Hepatocyte (in vitro differentiated cells): ENCODE data around the gene SPATA45. TPM values are rescaled to one million over a fixed set of nuclear protein-coding genes. Genes with fewer than 3 reads are reported as not detected.
"Not testable (repeated sequence)": the region's sequence is repeated elsewhere in the genome, so short reads cannot be mapped to it uniquely, and the experiment has no call there.

Experiments
- DNase-seq: peaks from one replicate; pipeline ENCODE4 v3.0.0-alpha.2; 2016; ENCODE audit warnings: low spot score
- H2AFZ ChIP-seq: fragments of 200-600 bp; sonication (generic); 2 replicates; pipeline ENCODE4 v1.6.0; 2016; ENCODE audit warnings: antibody characterized with exemption, mild to moderate bottlenecking
- H3K27ac ChIP-seq: fragments of 200-600 bp; sonication (generic); 2 replicates; pipeline ENCODE4 v1.5.1; 2016; ENCODE audit warnings: mild to moderate bottlenecking
- H3K27me3 ChIP-seq: fragments of 200-600 bp; sonication (generic); 2 replicates; pipeline ENCODE4 v1.6.1; 2016
- H3K36me3 ChIP-seq: fragments of 200-600 bp; sonication (generic); replicated peaks from 2 replicates; pipeline ENCODE4 v1.5.1; 2016; ENCODE audit warnings: low read depth; ENCODE audit not compliant: insufficient read depth
- H3K4me1 ChIP-seq: fragments of 200-600 bp; sonication (generic); 2 replicates; pipeline ENCODE4 v1.5.1; 2016; ENCODE audit warnings: mild to moderate bottlenecking, moderate library complexity; ENCODE audit not compliant: insufficient read depth
- H3K4me2 ChIP-seq: fragments of 200-600 bp; sonication (generic); 2 replicates; pipeline ENCODE4 v1.6.0; 2016
- H3K4me3 ChIP-seq: fragments of 200-600 bp; sonication (generic); 2 replicates; pipeline ENCODE4 v1.5.1; 2016; ENCODE audit warnings: mild to moderate bottlenecking
- H3K79me2 ChIP-seq: fragments of 200-600 bp; sonication (generic); 2 replicates; pipeline ENCODE4 v1.6.0; 2017; ENCODE audit warnings: mild to moderate bottlenecking
- H3K9me2 ChIP-seq: fragments of 200-600 bp; sonication (generic); replicated peaks from 2 replicates; pipeline ENCODE4 v1.6.0; 2017; ENCODE audit warnings: mild to moderate bottlenecking; ENCODE audit not compliant: insufficient read depth
- H3K9me3 ChIP-seq: fragments of 200-600 bp; sonication (generic); 2 replicates; pipeline ENCODE4 v1.5.1; 2016; ENCODE audit warnings: low read depth, mild to moderate bottlenecking
- H4K20me1 ChIP-seq: fragments of 200-600 bp; sonication (generic); 2 replicates; pipeline ENCODE4 v1.6.0; 2016; ENCODE audit warnings: mild to moderate bottlenecking; ENCODE audit not compliant: insufficient read depth, poor library complexity, severe bottlenecking
- CTCF ChIP-seq: fragments of 200-600 bp; sonication (generic); IDR thresholded peaks from 2 replicates; pipeline ENCODE4 v1.5.1; 2016; ENCODE audit warnings: antibody characterized with exemption, mild to moderate bottlenecking; ENCODE audit not compliant: poor library complexity
- EZH2 ChIP-seq: fragments of 200-600 bp; sonication (generic); IDR thresholded peaks from 2 replicates; pipeline ENCODE4 v1.6.1; 2016; ENCODE audit warnings: antibody characterized with exemption, mild to moderate bottlenecking, borderline replicate concordance
- EZH2phosphoT487 ChIP-seq: fragments of 200-600 bp; sonication (generic); IDR thresholded peaks from one replicate; pipeline ENCODE4 v1.6.1; 2018; ENCODE audit warnings: antibody characterized with exemption, mild to moderate bottlenecking, low read depth, moderate library complexity; ENCODE audit not compliant: unreplicated experiment, severe bottlenecking
- WGBS: methylation state at CpG from one replicate; pipeline ENCODE4 v1.1.6; 2016; ENCODE audit warnings: low lambda C conversion rate; ENCODE audit errors: missing lambda C conversion rate; 5-methylcytosine and 5-hydroxymethylcytosine counted together
- polyA plus RNA-seq: library from polyadenylated mRNA; unstranded; fragments of >200 nt; fragmentation: Nextera tagmentation; extraction: Ambion mirVana; gene quantifications from 2 replicates; pipeline ENCODE4 v1.2.1, GENCODE V29; 2016
- total RNA-seq: library from RNA; depleted of rRNA; stranded (reverse); fragments of >200 nt; gene quantifications from 2 replicates; pipeline ENCODE4 v1.2.3, GENCODE V29; 2014

SPATA45 gene
- total and polyA plus RNA-seq, 2 experiments from 2014 or later, result 0.44 TPM; not detected in 1

- no peaks in the 10 kb centered on the region for H3K36me3 ChIP-seq
- H3K4me3 ChIP-seq, result no peak overlapping the region
- 95% methylated on average over 1 of the region's 1 CpG for WGBS
- no peak for DNase-seq
- peaks cover 31% of the 10 kb centered on the region for H3K79me2 ChIP-seq
- H3K27ac ChIP-seq, result no peak overlapping the region
- H3K4me1 ChIP-seq, result no peaks in the 10 kb centered on the region
- TF ChIP-seq EZH2phosphoT487, result no peak
- no peak for TF ChIP-seq EZH2
- TF ChIP-seq CTCF, result no peak
- H3K9me2 ChIP-seq, result no peaks in the 10 kb centered on the region
- H3K27me3 ChIP-seq, result no peaks in the 10 kb centered on the region
- H4K20me1 ChIP-seq, result no peaks in the 10 kb centered on the region
- H3K4me2 ChIP-seq, result no peak overlapping the region
- no peak overlapping the region for H2AFZ ChIP-seq
- H3K9me3 ChIP-seq, result no peaks in the 10 kb centered on the region
Observed at GRCh38 chr1:212871976-212872375, 24.5 kb upstream of the SPATA45 start.

- Histone ChIP-seq H3K9me2 (no peaks in the 10 kb centered on the region), H3K27me3 (no peaks in the 10 kb centered on the region), H3K27ac (no peak overlapping the region), H3K4me2 (no peak overlapping the region), H3K4me3 (no peak overlapping the region), H3K79me2 (peaks cover 65% of the 10 kb centered on the region), H3K9me3 (no peaks in the 10 kb centered on the region), H4K20me1 (peaks cover 16% of the 10 kb centered on the region), H3K36me3 (no peaks in the 10 kb centered on the region), H3K4me1 (no peaks in the 10 kb centered on the region), H2AFZ (no peak overlapping the region)
- DNase-seq, result no peak
- WGBS, result 97% methylated on average over 1 of the region's 1 CpG
- no peak for TF ChIP-seq EZH2phosphoT487
- no peak for TF ChIP-seq EZH2
- no peak for TF ChIP-seq CTCF
Observed at GRCh38 chr1:212867192-212867591, 19.7 kb upstream of the SPATA45 start.

DNA sequence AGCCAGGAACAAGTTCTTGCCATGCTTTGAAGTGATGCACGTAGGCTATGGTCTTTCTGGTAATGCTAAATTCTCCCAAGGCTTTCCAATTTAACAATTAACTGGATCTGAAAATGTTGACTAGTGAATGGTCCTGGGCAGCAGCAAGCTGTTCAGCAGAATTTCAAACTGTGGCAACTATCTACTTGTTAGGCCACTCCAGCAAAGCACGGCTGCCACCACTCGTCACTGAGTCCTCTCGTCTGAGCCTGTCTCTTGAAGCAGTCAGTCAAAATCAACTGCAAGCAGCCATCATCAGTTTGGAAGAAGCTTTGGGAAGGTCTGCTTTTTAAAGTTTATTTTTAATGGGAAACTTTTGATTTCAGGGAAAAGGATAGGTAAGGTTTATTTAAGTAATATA, 16.8 kb upstream of the SPATA45 start:
- no peak overlapping the region for H2AFZ ChIP-seq
- no peaks in the 10 kb centered on the region for H3K9me3 ChIP-seq
- H3K36me3 ChIP-seq, result no peaks in the 10 kb centered on the region
- H3K79me2 ChIP-seq, result peaks cover 80% of the 10 kb centered on the region
- H3K4me3 ChIP-seq, result no peak overlapping the region
- no peak overlapping the region for H3K27ac ChIP-seq
- no peaks in the 10 kb centered on the region for H3K9me2 ChIP-seq
- no peak for TF ChIP-seq CTCF
- TF ChIP-seq EZH2phosphoT487, result no peak
- TF ChIP-seq EZH2, result no peak
- H3K4me2 ChIP-seq, result no peak overlapping the region
- H3K4me1 ChIP-seq, result peaks cover 5% of the 10 kb centered on the region
- 94% methylated on average over 4 of the region's 4 CpGs for WGBS
- peaks cover 20% of the 10 kb centered on the region for H4K20me1 ChIP-seq
- no peaks in the 10 kb centered on the region for H3K27me3 ChIP-seq
- DNase-seq, result no peak

- not testable (repeated sequence) for H3K4me3 ChIP-seq, H3K27me3 ChIP-seq, H2AFZ ChIP-seq, H3K9me2 ChIP-seq, H3K36me3 ChIP-seq, DNase-seq, H3K4me1 ChIP-seq, H3K27ac ChIP-seq, H3K9me3 ChIP-seq
- WGBS, result 88% methylated on average over 10 of the region's 10 CpGs
- Histone ChIP-seq H3K4me2 (peak overlapping the region; percentile 94), H4K20me1 (peaks cover 20% of the 10 kb centered on the region), H3K79me2 (peaks cover 83% of the 10 kb centered on the region)
Observed at GRCh38 chr1:212863345-212863744, 15.9 kb upstream of the SPATA45 start.
